Neural progenitor cell (in vitro differentiated cells): Measurements from ENCODE around the gene EIF1. TPM values are rescaled to one million over a fixed set of nuclear protein-coding genes. Genes with fewer than 3 reads are reported as not detected.

ENCODE experiments used
- DNase-seq: peaks from one replicate; pipeline ENCODE4 v3.0.0-alpha.2; 2016; ENCODE audit warnings: low spot score
- H2AFZ ChIP-seq: fragments of 200-600 bp; sonication (generic); replicated peaks from 2 replicates; pipeline ENCODE4 v1.6.1; 2016; ENCODE audit warnings: antibody characterized with exemption
- H3F3A ChIP-seq: fragments of 200-600 bp; sonication (generic); 2 replicates; pipeline ENCODE4 v1.6.1; 2016; ENCODE audit warnings: antibody characterized with exemption, low read depth
- H3K27ac ChIP-seq: fragments of 200-600 bp; sonication (generic); 2 replicates; pipeline ENCODE4 v1.5.1; 2016; ENCODE audit warnings: mild to moderate bottlenecking
- H3K27me3 ChIP-seq: fragments of 200-600 bp; sonication (generic); 2 replicates; pipeline ENCODE4 v1.6.1; 2016; ENCODE audit warnings: mild to moderate bottlenecking, moderate library complexity
- H3K36me3 ChIP-seq: fragments of 200-600 bp; sonication (generic); 2 replicates; pipeline ENCODE4 v1.5.1; 2016
- H3K4me1 ChIP-seq: fragments of 200-600 bp; sonication (generic); 2 replicates; pipeline ENCODE4 v1.6.1; 2016; ENCODE audit warnings: mixed run types
- H3K4me2 ChIP-seq: fragments of 200-600 bp; sonication (generic); 2 replicates; pipeline ENCODE4 v1.6.1; 2016
- H3K4me3 ChIP-seq: fragments of 200-600 bp; sonication (generic); 2 replicates; pipeline ENCODE4 v1.5.1; 2016
- H3K79me2 ChIP-seq: fragments of 200-600 bp; sonication (generic); 2 replicates; pipeline ENCODE4 v1.6.1; 2016; ENCODE audit warnings: low read depth
- H3K9ac ChIP-seq: fragments of 200-600 bp; sonication (generic); 2 replicates; pipeline ENCODE4 v1.6.1; 2016
- H3K9me3 ChIP-seq: fragments of 200-600 bp; sonication (generic); 2 replicates; pipeline ENCODE4 v1.5.1; 2016; ENCODE audit warnings: low read depth
- H4K20me1 ChIP-seq: fragments of 200-600 bp; sonication (generic); 2 replicates; pipeline ENCODE4 v1.6.1; 2016; ENCODE audit warnings: low read depth
- H3K27ac Mint-ChIP-seq: 3 replicates; pipeline ENCODE4 v1.8.0; 2021; ENCODE audit warnings: mixed read lengths
- H3K27me3 Mint-ChIP-seq: 2 replicates; pipeline ENCODE4 v1.8.0; 2022; ENCODE audit warnings: low read depth, mild to moderate bottlenecking, inconsistent platforms, moderate library complexity, mixed read lengths; ENCODE audit not compliant: insufficient read depth
- H3K36me3 Mint-ChIP-seq: 3 replicates; pipeline ENCODE4 v1.8.0; 2021; ENCODE audit warnings: mixed read lengths
- H3K4me1 Mint-ChIP-seq: 3 replicates; pipeline ENCODE4 v1.8.0; 2021; ENCODE audit warnings: mixed read lengths
- H3K4me3 Mint-ChIP-seq: 3 replicates; pipeline ENCODE4 v1.8.0; 2021; ENCODE audit warnings: mild to moderate bottlenecking, moderate library complexity, mixed read lengths
- H3K9me3 Mint-ChIP-seq: 3 replicates; pipeline ENCODE4 v1.8.0; 2020; ENCODE audit warnings: mixed read lengths
- EZH2 ChIP-seq: fragments of 200-600 bp; sonication (generic); IDR thresholded peaks from 2 replicates; pipeline ENCODE4 v1.6.1; 2017; ENCODE audit warnings: antibody characterized with exemption, mild to moderate bottlenecking, moderate library complexity
- EZH2phosphoT487 ChIP-seq: fragments of 200-600 bp; sonication (generic); IDR thresholded peaks from 2 replicates; pipeline ENCODE4 v1.6.1; 2017; ENCODE audit warnings: antibody characterized with exemption
- total RNA-seq: library from RNA; depleted of rRNA; stranded (reverse); fragments of >200 nt; gene quantifications from 2 replicates; pipeline ENCODE4 v1.2.3, GENCODE V29; 2015; ENCODE audit warnings: low replicate concordance
- TF ChIP-seq, protein P1 (sequence below): fragments of 200-600 bp; sonication (generic); IDR thresholded peaks from 2 replicates; pipeline ENCODE4 v1.5.1; 2017; ENCODE audit warnings: antibody characterized with exemption, mild to moderate bottlenecking

EIF1 gene
- total RNA-seq, 1 donor from 2014 or later: 91.4 TPM

DNA sequence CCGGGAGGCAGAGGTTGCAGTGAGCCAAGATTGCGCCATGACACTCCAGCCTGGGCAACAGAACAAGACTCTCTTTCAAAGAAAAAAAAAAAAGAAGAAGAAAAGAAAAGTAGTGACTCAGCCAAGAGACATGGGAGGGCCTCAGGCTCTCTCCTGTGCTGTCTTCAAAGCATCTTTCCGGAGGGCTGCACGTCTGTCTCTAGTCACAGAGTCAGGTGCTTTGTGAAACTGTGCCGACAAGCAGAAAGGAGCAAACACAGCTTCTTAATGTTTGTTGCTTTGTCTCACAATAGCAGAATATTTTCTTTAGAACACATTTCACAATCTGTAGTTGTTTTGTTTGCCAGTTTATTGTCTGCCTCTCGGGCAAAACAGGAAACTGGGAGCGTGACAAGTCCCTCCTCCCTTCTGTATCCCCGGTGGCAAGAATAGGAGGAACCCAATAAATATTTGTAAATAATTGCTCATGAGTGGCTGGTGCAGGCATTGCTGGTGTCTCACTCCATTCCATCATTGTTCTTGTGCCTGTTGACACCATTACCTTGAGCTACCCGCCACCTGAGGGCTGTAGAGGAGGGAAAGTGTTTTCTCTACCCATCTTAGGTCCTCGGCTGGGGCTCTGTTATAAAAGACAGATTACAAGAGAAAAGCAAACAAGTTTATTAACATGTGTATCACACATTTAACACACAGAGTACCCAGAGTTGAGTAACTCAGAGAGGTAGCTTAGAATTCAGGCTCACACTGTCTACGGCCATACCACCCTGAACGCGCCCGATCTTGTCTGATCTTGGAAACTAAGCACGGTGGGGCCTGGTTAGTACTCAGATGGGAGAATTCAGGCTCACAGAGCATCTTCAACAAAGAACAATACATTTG lies 29.0 kb downstream of the EIF1 start:
- no peak overlapping the region for H3K9ac ChIP-seq
- H3K27ac ChIP-seq: no peak overlapping the region
- H3K4me1 Mint-ChIP-seq: peaks cover 17% of the 10 kb centered on the region
- no peaks in the 10 kb centered on the region for H3K4me1 ChIP-seq
- no peak for DNase-seq
- peak overlapping the region; percentile 33 for H3K27ac Mint-ChIP-seq
- peaks cover 8% of the 10 kb centered on the region for H3K27me3 Mint-ChIP-seq
- H2AFZ ChIP-seq: peak overlapping the region; percentile 46
- H3F3A ChIP-seq: no peaks in the 10 kb centered on the region
- H3K79me2 ChIP-seq: no peaks in the 10 kb centered on the region
- H3K9me3 Mint-ChIP-seq: no peaks in the 10 kb centered on the region
- H3K9me3 ChIP-seq: no peaks in the 10 kb centered on the region
- no peak overlapping the region for H3K4me2 ChIP-seq
- H4K20me1 ChIP-seq: no peaks in the 10 kb centered on the region
- H3K4me3 ChIP-seq: no peak overlapping the region
- H3K4me3 Mint-ChIP-seq: no peak overlapping the region
- no peaks in the 10 kb centered on the region for H3K36me3 ChIP-seq
- H3K27me3 ChIP-seq: peaks cover 10% of the 10 kb centered on the region
- no peak for TF ChIP-seq EZH2
- TF ChIP-seq, protein P1, sequence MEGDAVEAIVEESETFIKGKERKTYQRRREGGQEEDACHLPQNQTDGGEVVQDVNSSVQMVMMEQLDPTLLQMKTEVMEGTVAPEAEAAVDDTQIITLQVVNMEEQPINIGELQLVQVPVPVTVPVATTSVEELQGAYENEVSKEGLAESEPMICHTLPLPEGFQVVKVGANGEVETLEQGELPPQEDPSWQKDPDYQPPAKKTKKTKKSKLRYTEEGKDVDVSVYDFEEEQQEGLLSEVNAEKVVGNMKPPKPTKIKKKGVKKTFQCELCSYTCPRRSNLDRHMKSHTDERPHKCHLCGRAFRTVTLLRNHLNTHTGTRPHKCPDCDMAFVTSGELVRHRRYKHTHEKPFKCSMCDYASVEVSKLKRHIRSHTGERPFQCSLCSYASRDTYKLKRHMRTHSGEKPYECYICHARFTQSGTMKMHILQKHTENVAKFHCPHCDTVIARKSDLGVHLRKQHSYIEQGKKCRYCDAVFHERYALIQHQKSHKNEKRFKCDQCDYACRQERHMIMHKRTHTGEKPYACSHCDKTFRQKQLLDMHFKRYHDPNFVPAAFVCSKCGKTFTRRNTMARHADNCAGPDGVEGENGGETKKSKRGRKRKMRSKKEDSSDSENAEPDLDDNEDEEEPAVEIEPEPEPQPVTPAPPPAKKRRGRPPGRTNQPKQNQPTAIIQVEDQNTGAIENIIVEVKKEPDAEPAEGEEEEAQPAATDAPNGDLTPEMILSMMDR: no peak
- TF ChIP-seq EZH2phosphoT487: no peak
- no peaks in the 10 kb centered on the region for H3K36me3 Mint-ChIP-seq

DNA sequence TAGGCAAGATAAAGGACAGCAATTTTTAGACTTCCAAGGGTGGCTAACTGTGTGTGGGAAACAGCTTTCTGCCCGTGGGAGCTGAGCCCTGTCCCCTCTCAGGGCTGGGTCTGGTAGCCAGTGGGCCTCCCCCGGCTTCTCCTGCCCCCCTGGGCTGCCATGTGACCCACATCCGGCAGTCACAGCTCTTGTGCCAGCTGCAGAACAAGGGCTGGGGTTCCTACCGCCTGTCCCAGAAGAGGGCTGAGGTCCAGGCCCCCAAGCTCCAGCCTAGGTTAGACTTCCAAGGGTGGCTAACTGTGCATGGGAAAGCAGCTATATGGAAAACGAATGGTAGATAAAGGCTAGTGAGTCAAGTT lies 29.6 kb downstream of the EIF1 start:
- Histone ChIP-seq H3K27ac (no peak overlapping the region), H3K79me2 (no peaks in the 10 kb centered on the region), H3K9me3 (no peaks in the 10 kb centered on the region), H3K36me3 (no peaks in the 10 kb centered on the region), H3K4me2 (no peak overlapping the region), H2AFZ (peak overlapping the region; percentile 46), H3K4me1 (no peaks in the 10 kb centered on the region), H3F3A (no peaks in the 10 kb centered on the region), H3K9ac (no peak overlapping the region), H4K20me1 (no peaks in the 10 kb centered on the region), H3K27me3 (peaks cover 4% of the 10 kb centered on the region), H3K4me3 (no peak overlapping the region)
- no peaks in the 10 kb centered on the region for H3K36me3 Mint-ChIP-seq
- peaks cover 8% of the 10 kb centered on the region for H3K27me3 Mint-ChIP-seq
- DNase-seq: no peak
- no peak for TF ChIP-seq EZH2
- TF ChIP-seq, protein P1: no peak
- TF ChIP-seq EZH2phosphoT487: no peak
- H3K9me3 Mint-ChIP-seq: no peaks in the 10 kb centered on the region
- H3K4me1 Mint-ChIP-seq: peaks cover 17% of the 10 kb centered on the region
- no peak overlapping the region for H3K27ac Mint-ChIP-seq
- no peak overlapping the region for H3K4me3 Mint-ChIP-seq

DNA sequence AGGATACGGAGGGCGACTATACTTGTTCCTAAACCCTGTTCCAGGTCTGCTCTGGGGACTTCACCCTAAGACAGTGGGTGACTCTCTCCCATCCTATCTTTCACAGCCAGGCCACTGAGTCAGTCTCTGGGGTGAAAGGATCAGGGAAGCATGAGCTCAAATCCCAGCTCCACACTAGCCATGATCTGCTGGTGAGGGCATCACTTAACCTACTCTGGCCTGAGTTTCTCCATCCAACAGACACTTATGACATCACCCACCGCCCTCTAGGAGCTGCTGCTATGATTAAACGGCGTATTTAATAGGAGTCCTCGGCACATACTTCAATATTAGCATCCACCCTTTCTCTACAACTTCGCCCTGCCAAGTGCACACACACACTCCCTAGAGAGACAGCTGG lies 33.5 kb downstream of the EIF1 start:
- Histone ChIP-seq H3K4me1 (no peaks in the 10 kb centered on the region), H3F3A (no peaks in the 10 kb centered on the region), H3K27ac (no peak overlapping the region), H3K79me2 (no peaks in the 10 kb centered on the region), H2AFZ (no peak overlapping the region), H4K20me1 (no peaks in the 10 kb centered on the region), H3K27me3 (no peaks in the 10 kb centered on the region), H3K36me3 (no peaks in the 10 kb centered on the region), H3K4me3 (no peak overlapping the region), H3K9ac (no peak overlapping the region), H3K4me2 (no peak overlapping the region), H3K9me3 (no peaks in the 10 kb centered on the region)
- H3K4me3 Mint-ChIP-seq: no peak overlapping the region
- H3K27ac Mint-ChIP-seq: peak overlapping the region; percentile 74
- no peak for DNase-seq
- H3K36me3 Mint-ChIP-seq: no peaks in the 10 kb centered on the region
- no peaks in the 10 kb centered on the region for H3K9me3 Mint-ChIP-seq
- peaks cover 4% of the 10 kb centered on the region for H3K27me3 Mint-ChIP-seq
- H3K4me1 Mint-ChIP-seq: peaks cover 20% of the 10 kb centered on the region
- TF ChIP-seq, protein P1: no peak
- no peak for TF ChIP-seq EZH2phosphoT487
- TF ChIP-seq EZH2: no peak
